Loucy (cell line): ENCODE results near the gene PFKFB2.

Source experiments
- EZH2phosphoT487 ChIP-seq: fragments of 200-600 bp; IDR thresholded peaks from 2 replicates; pipeline ENCODE4 v1.6.1; 2018; ENCODE audit warnings: antibody characterized with exemption, mild to moderate bottlenecking, moderate library complexity, borderline replicate concordance
- TF ChIP-seq, protein P1 (sequence below): fragments of 200-600 bp; sonication (generic); conservative IDR thresholded peaks from 2 replicates; pipeline ENCODE4 v1.5.1; 2014; ENCODE audit warnings: mild to moderate bottlenecking, antibody characterized with exemption, low read length

DNA sequence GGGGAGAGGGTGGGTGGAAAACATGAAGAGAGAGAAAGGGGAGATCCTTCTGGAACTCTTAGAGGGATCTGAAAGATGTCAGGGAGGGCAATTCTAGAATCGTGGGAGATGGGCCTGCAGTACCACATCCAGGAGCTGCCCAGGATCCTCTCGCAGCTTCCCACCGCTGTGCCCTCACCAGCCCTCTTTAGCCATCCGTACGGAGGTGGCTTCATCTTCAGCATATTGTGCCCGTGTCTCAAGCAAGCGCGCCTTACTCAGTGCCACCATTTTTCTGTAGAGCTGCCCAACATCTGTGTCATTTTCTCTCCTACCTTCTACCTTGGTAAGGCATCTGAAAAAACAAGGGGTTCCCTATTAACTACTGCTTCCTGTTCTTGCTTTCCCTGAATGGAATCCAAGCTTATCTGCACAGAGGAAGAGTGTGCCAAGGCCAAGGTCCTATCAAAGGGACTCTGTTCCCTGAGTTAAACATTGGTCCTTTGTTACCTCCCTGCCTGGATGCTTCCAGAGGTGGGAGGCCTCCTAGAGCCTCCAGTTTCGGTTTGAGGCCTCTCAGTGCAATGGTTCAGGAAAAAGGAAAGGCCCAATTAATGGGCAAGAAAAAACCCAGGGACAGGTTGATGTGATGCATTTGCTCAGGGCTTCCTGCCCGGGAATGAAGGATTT, 43.8 kb upstream of the PFKFB2 start:
- TF ChIP-seq, protein P1, sequence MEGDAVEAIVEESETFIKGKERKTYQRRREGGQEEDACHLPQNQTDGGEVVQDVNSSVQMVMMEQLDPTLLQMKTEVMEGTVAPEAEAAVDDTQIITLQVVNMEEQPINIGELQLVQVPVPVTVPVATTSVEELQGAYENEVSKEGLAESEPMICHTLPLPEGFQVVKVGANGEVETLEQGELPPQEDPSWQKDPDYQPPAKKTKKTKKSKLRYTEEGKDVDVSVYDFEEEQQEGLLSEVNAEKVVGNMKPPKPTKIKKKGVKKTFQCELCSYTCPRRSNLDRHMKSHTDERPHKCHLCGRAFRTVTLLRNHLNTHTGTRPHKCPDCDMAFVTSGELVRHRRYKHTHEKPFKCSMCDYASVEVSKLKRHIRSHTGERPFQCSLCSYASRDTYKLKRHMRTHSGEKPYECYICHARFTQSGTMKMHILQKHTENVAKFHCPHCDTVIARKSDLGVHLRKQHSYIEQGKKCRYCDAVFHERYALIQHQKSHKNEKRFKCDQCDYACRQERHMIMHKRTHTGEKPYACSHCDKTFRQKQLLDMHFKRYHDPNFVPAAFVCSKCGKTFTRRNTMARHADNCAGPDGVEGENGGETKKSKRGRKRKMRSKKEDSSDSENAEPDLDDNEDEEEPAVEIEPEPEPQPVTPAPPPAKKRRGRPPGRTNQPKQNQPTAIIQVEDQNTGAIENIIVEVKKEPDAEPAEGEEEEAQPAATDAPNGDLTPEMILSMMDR, result no peak
- TF ChIP-seq EZH2phosphoT487, result no peak
